ENCODE results near the gene SHISAL1. TPM values are rescaled to one million over a fixed set of nuclear protein-coding genes. Genes with fewer than 3 reads are reported as not detected.

SHISAL1 gene
- polyA plus RNA-seq, 1 donor, result 14.9 TPM

- DNase-seq, result no peak
These were observed 29.7 kb upstream of the SHISAL1 start for GRCh38 chr22:44342347-44342956.

- DNase-seq, result peak; percentile 45
These were observed 28.9 kb upstream of the SHISAL1 start for GRCh38 chr22:44341431-44342346.

- DNase-seq, result no peak
These were observed 27.8 kb upstream of the SHISAL1 start for GRCh38 chr22:44340271-44341239.

- DNase-seq, result no peak
These were observed 26.2 kb upstream of the SHISAL1 start for GRCh38 chr22:44338906-44339305.

- DNase-seq, result no peak
These were observed 25.5 kb upstream of the SHISAL1 start for GRCh38 chr22:44338177-44338810.

GRCh38 chr22:44337678-44338004 lies 24.9 kb upstream of the SHISAL1 start:
- no peak for DNase-seq

- no peak for DNase-seq
These were observed 24.4 kb upstream of the SHISAL1 start for GRCh38 chr22:44336962-44337677.

- no peak for DNase-seq
These were observed 23.4 kb upstream of the SHISAL1 start for GRCh38 chr22:44335903-44336803.

GRCh38 chr22:44335066-44335839 lies 22.5 kb upstream of the SHISAL1 start:
- DNase-seq, result no peak

GRCh38 chr22:44333847-44334635 lies 21.3 kb upstream of the SHISAL1 start:
- no peak for DNase-seq

GRCh38 chr22:44332946-44333345 lies 20.2 kb upstream of the SHISAL1 start:
- DNase-seq, result no peak

GRCh38 chr22:44331881-44332714 lies 19.3 kb upstream of the SHISAL1 start:
- no peak for DNase-seq

GRCh38 chr22:44330744-44331660 lies 18.3 kb upstream of the SHISAL1 start:
- DNase-seq, result no peak

- no peak for DNase-seq
These were observed 17.5 kb upstream of the SHISAL1 start for GRCh38 chr22:44330188-44330743.

- no peak for DNase-seq
These were observed 16.5 kb upstream of the SHISAL1 start for GRCh38 chr22:44329179-44329796.

GRCh38 chr22:44328762-44329161 lies 16.0 kb upstream of the SHISAL1 start:
- no peak for DNase-seq
